ENCODE data around the gene FNDC3B.

GRCh38 chr3:172104471-172105072 is 65.2 kb downstream of the FNDC3B start:
- TF ChIP-seq CTCF (IDR thresholded peaks at IDR 0.05) (no peak), POLR2A (IDR thresholded peaks at IDR 0.05) (no peak)
